Dermis microvascular lymphatic vessel endothelial cell (primary cell): ENCODE measurements around the gene AQP6. TPM values are rescaled to one million over a fixed set of nuclear protein-coding genes. Genes with fewer than 3 reads are reported as not detected.
A peak's percentile ranks its signal among the peaks of the same experiment; 100 is the strongest.
"Not testable (repeated sequence)": the region's sequence is repeated elsewhere in the genome, so short reads cannot be mapped to it uniquely, and the experiment has no call there.

Source experiments
- DNase-seq, 2 donors: peaks; one replicate each; pipeline versions ENCODE4 v3.0.0 to v3.0.0-alpha.2; 2010; ENCODE audit warnings: low read depth in 2 of 2
- total RNA-seq: library from RNA; depleted of rRNA; stranded (reverse); fragments of >200 nt; gene quantifications from 2 replicates; pipeline ENCODE4 v1.2.1, GENCODE V29; 2014

AQP6 gene
- total RNA-seq, 1 donor from 2014 or later, result not detected

- not testable (repeated sequence) for DNase-seq
These were observed 16.7 kb downstream of the AQP6 start for GRCh38 chr12:49989400-49989799.

GRCh38 chr12:49990273-49990672 lies 17.5 kb downstream of the AQP6 start:
- no peak for DNase-seq

GRCh38 chr12:49998453-49998852 lies 25.7 kb downstream of the AQP6 start:
- DNase-seq, result no peak

- DNase-seq, result peak in 1 of 2 donors; percentile 36
These were observed 30.8 kb downstream of the AQP6 start for GRCh38 chr12:50003595-50003994.

GRCh38 chr12:50004696-50005095 lies 31.9 kb downstream of the AQP6 start:
- no peak for DNase-seq

GRCh38 chr12:50005175-50005574 lies 32.4 kb downstream of the AQP6 start:
- no peak for DNase-seq

GRCh38 chr12:50006280-50006679 lies 33.5 kb downstream of the AQP6 start:
- DNase-seq, result no peak

- no peak for DNase-seq
These were observed 34.2 kb downstream of the AQP6 start for GRCh38 chr12:50006754-50007442.

GRCh38 chr12:50013361-50014147 lies 40.8 kb downstream of the AQP6 start:
- no peak for DNase-seq

GRCh38 chr12:50014342-50014741 lies 41.6 kb downstream of the AQP6 start:
- no peak for DNase-seq

- peak; percentile 75 to 77 for DNase-seq
These were observed 44.0 kb downstream of the AQP6 start for GRCh38 chr12:50016501-50017475.

- DNase-seq, result no peak
These were observed 44.9 kb downstream of the AQP6 start for GRCh38 chr12:50017641-50018040.

GRCh38 chr12:50018154-50018553 lies 45.4 kb downstream of the AQP6 start:
- DNase-seq, result no peak

- no peak for DNase-seq
These were observed 46.2 kb downstream of the AQP6 start for GRCh38 chr12:50018968-50019367.

- DNase-seq, result no peak
These were observed 46.8 kb downstream of the AQP6 start for GRCh38 chr12:50019524-50019923.

- DNase-seq, result no peak
These were observed 48.3 kb downstream of the AQP6 start for GRCh38 chr12:50021031-50021430.

GRCh38 chr12:50022903-50023302 lies 50.2 kb downstream of the AQP6 start:
- no peak for DNase-seq

- no peak for DNase-seq
These were observed 51.5 kb downstream of the AQP6 start for GRCh38 chr12:50024227-50024626.

GRCh38 chr12:50024805-50025186 lies 52.0 kb downstream of the AQP6 start:
- no peak for DNase-seq

GRCh38 chr12:50025187-50026059 lies 52.7 kb downstream of the AQP6 start, which contains the start of gene RACGAP1:
TSS of gene RACGAP1 (minus strand) at chr12:50025494. CDS start at chr12:50016715, 8,779 bp downstream.
- DNase-seq, result peak; percentile 97

GRCh38 chr12:50026691-50027090 lies 53.9 kb downstream of the AQP6 start:
- no peak for DNase-seq
